Measurements from ENCODE around the gene PRKAG2.

- TF ChIP-seq CTCF (IDR thresholded peaks at IDR 0.05) (no peak), POLR2A (IDR thresholded peaks at IDR 0.05) (no peak)
These were observed 148.2 kb downstream of the PRKAG2 start for GRCh38 chr7:151728746-151729145.

Data from thyroid gland (tissue), 4 donors.